Astrocyte (in vitro differentiated cells and primary cell): ENCODE data around the gene CFAP157.

Experiments used
- CTCF ChIP-seq: IDR thresholded peaks from 2 replicates; pipeline ENCODE4 v1.5.1; 2011; ENCODE audit warnings: low read depth, mild to moderate bottlenecking, inconsistent platforms, low read length, moderate library complexity; ENCODE audit not compliant: insufficient read depth
- EZH2 ChIP-seq: IDR thresholded peaks from 2 replicates; pipeline ENCODE4 v1.6.1; 2012; ENCODE audit warnings: mild to moderate bottlenecking, low read length, inconsistent platforms; ENCODE audit not compliant: insufficient read depth

GRCh38 chr9:127680846-127681245, 25.9 kb upstream of the CFAP157 start:
- no peak for TF ChIP-seq CTCF
- no peak for TF ChIP-seq EZH2
